ENCODE data around the gene SYNJ1. TPM values are rescaled to one million over a fixed set of nuclear protein-coding genes. Genes with fewer than 3 reads are reported as not detected.

The SYNJ1 gene
- total RNA-seq, 1 experiment from 2014 or later: 4.2 TPM

GRCh38 chr21:32698971-32699693 lies 28.7 kb downstream of the SYNJ1 start:
- Mint-ChIP-seq H3K9me3 (no peaks in the 10 kb centered on the region), H3K27me3 (ENCODE audit: low read depth) (no peaks in the 10 kb centered on the region), H3K27ac (no peak overlapping the region), H3K4me1 (peaks cover 11% of the 10 kb centered on the region), H3K4me3 (no peak overlapping the region), H3K36me3 (no peaks in the 10 kb centered on the region)
- ChIA-PET POLR2A (no interaction called here), CTCF (no interaction called here)
- no peak for TF ChIP-seq ELF4 (CRISPR knock-in tag; IDR thresholded peaks at IDR 0.05; ENCODE audit: low read depth)
- no peak for TF ChIP-seq ZBTB21 (CRISPR knock-in tag; IDR thresholded peaks at IDR 0.05; ENCODE audit: borderline replicate concordance)
- no peak for TF ChIP-seq FOXP1 (CRISPR knock-in tag; IDR thresholded peaks at IDR 0.05; ENCODE audit: borderline replicate concordance)
- TF ChIP-seq MAX (CRISPR knock-in tag; IDR thresholded peaks at IDR 0.05): no peak
- TF ChIP-seq MYBL2 (CRISPR knock-in tag; IDR thresholded peaks at IDR 0.05): no peak
- DNase-seq (ENCODE audit: low spot score) (no peak), ATAC-seq (no peak)

- no peaks in the 10 kb centered on the region for H3K9me3 Mint-ChIP-seq
- DNase-seq (ENCODE audit: low spot score): no peak
- no peaks in the 10 kb centered on the region for H3K36me3 Mint-ChIP-seq
- H3K27ac Mint-ChIP-seq: no peak overlapping the region
- ChIA-PET CTCF (no interaction called here), POLR2A (no interaction called here)
- H3K4me1 Mint-ChIP-seq: peaks cover 11% of the 10 kb centered on the region
- no peak overlapping the region for H3K4me3 Mint-ChIP-seq
- no peaks in the 10 kb centered on the region for H3K27me3 Mint-ChIP-seq (ENCODE audit: low read depth)
- TF ChIP-seq PRRX2 (CRISPR knock-in tag; IDR thresholded peaks at IDR 0.05) (no peak), E2F1 (CRISPR knock-in tag; IDR thresholded peaks at IDR 0.05) (no peak), NR3C1 (CRISPR knock-in tag; conservative IDR thresholded peaks at IDR 0.05; ENCODE audit: low read depth) (no peak), HMGXB4 (CRISPR knock-in tag; IDR thresholded peaks at IDR 0.05) (no peak), MXD4 (CRISPR knock-in tag; IDR thresholded peaks at IDR 0.05; ENCODE audit: borderline replicate concordance) (no peak), ZNF281 (CRISPR knock-in tag; IDR thresholded peaks at IDR 0.05) (no peak), ZNF416 (CRISPR knock-in tag; IDR thresholded peaks at IDR 0.05) (no peak), FOXP1 (CRISPR knock-in tag; IDR thresholded peaks at IDR 0.05; ENCODE audit: borderline replicate concordance) (no peak), FOXJ3 (CRISPR knock-in tag; IDR thresholded peaks at IDR 0.05; ENCODE audit: borderline replicate concordance) (no peak)
- TF ChIP-seq, protein P1, sequence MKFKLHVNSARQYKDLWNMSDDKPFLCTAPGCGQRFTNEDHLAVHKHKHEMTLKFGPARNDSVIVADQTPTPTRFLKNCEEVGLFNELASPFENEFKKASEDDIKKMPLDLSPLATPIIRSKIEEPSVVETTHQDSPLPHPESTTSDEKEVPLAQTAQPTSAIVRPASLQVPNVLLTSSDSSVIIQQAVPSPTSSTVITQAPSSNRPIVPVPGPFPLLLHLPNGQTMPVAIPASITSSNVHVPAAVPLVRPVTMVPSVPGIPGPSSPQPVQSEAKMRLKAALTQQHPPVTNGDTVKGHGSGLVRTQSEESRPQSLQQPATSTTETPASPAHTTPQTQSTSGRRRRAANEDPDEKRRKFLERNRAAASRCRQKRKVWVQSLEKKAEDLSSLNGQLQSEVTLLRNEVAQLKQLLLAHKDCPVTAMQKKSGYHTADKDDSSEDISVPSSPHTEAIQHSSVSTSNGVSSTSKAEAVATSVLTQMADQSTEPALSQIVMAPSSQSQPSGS (CRISPR knock-in tag; IDR thresholded peaks at IDR 0.05; ENCODE audit: borderline replicate concordance, low read depth): no peak
- TF ChIP-seq, protein P2, sequence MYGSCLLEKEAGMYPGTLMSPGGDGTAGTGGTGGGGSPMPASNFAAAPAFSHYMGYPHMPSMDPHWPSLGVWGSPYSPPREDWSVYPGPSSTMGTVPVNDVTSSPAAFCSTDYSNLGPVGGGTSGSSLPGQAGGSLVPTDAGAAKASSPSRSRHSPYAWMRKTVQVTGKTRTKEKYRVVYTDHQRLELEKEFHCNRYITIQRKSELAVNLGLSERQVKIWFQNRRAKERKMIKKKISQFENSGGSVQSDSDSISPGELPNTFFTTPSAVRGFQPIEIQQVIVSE (CRISPR knock-in tag; IDR thresholded peaks at IDR 0.05; ENCODE audit: borderline replicate concordance): no peak
- TF ChIP-seq, protein P3, sequence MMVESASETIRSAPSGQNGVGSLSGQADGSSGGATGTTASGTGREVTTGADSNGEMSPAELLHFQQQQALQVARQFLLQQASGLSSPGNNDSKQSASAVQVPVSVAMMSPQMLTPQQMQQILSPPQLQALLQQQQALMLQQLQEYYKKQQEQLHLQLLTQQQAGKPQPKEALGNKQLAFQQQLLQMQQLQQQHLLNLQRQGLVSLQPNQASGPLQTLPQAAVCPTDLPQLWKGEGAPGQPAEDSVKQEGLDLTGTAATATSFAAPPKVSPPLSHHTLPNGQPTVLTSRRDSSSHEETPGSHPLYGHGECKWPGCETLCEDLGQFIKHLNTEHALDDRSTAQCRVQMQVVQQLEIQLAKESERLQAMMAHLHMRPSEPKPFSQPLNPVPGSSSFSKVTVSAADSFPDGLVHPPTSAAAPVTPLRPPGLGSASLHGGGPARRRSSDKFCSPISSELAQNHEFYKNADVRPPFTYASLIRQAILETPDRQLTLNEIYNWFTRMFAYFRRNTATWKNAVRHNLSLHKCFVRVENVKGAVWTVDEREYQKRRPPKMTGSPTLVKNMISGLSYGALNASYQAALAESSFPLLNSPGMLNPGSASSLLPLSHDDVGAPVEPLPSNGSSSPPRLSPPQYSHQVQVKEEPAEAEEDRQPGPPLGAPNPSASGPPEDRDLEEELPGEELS (CRISPR knock-in tag; IDR thresholded peaks at IDR 0.05): no peak
- TF ChIP-seq, protein P4, sequence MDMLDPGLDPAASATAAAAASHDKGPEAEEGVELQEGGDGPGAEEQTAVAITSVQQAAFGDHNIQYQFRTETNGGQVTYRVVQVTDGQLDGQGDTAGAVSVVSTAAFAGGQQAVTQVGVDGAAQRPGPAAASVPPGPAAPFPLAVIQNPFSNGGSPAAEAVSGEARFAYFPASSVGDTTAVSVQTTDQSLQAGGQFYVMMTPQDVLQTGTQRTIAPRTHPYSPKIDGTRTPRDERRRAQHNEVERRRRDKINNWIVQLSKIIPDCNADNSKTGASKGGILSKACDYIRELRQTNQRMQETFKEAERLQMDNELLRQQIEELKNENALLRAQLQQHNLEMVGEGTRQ (CRISPR knock-in tag; IDR thresholded peaks at IDR 0.05): no peak
- TF ChIP-seq, protein P5, sequence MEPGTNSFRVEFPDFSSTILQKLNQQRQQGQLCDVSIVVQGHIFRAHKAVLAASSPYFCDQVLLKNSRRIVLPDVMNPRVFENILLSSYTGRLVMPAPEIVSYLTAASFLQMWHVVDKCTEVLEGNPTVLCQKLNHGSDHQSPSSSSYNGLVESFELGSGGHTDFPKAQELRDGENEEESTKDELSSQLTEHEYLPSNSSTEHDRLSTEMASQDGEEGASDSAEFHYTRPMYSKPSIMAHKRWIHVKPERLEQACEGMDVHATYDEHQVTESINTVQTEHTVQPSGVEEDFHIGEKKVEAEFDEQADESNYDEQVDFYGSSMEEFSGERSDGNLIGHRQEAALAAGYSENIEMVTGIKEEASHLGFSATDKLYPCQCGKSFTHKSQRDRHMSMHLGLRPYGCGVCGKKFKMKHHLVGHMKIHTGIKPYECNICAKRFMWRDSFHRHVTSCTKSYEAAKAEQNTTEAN (CRISPR knock-in tag; IDR thresholded peaks at IDR 0.05): no peak
- TF ChIP-seq, protein P6, sequence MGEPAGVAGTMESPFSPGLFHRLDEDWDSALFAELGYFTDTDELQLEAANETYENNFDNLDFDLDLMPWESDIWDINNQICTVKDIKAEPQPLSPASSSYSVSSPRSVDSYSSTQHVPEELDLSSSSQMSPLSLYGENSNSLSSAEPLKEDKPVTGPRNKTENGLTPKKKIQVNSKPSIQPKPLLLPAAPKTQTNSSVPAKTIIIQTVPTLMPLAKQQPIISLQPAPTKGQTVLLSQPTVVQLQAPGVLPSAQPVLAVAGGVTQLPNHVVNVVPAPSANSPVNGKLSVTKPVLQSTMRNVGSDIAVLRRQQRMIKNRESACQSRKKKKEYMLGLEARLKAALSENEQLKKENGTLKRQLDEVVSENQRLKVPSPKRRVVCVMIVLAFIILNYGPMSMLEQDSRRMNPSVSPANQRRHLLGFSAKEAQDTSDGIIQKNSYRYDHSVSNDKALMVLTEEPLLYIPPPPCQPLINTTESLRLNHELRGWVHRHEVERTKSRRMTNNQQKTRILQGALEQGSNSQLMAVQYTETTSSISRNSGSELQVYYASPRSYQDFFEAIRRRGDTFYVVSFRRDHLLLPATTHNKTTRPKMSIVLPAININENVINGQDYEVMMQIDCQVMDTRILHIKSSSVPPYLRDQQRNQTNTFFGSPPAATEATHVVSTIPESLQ (CRISPR knock-in tag; IDR thresholded peaks at IDR 0.05): no peak
- ATAC-seq: no peak
These were observed 29.5 kb downstream of the SYNJ1 start for GRCh38 chr21:32698286-32698685.
